Vagina (tissue), 2 donors: ENCODE data around the gene WNT9A. TPM values are rescaled to one million over a fixed set of nuclear protein-coding genes. Genes with fewer than 3 reads are reported as not detected.
A peak's percentile ranks its signal among the peaks of the same experiment; 100 is the strongest.

Source experiments
- DNase-seq, 2 donors: peaks; one replicate each; pipeline ENCODE4 v3.0.0-alpha.2; 2017; ENCODE audit errors: extremely low spot score in 2 of 2
- H3K27ac ChIP-seq: fragments of 200-600 bp; sonication (generic); one replicate; pipeline ENCODE4 v1.5.1; 2019
- H3K27me3 ChIP-seq: fragments of 200-600 bp; sonication (generic); one replicate; pipeline ENCODE4 v1.5.1; 2019
- H3K36me3 ChIP-seq, 2 donors: fragments of 200-600 bp; sonication (generic); one replicate each; pipeline ENCODE4 v1.5.1; 2017 to 2019
- H3K4me1 ChIP-seq: fragments of 200-600 bp; sonication (generic); one replicate; pipeline ENCODE4 v1.5.1; 2019
- H3K4me3 ChIP-seq, 2 donors: fragments of 200-600 bp; sonication (generic); 1 replicate in 1 of 2; 2 replicates in 1 of 2; pipeline ENCODE4 v1.5.1; 2016 to 2019
- H3K9me3 ChIP-seq: fragments of 200-600 bp; sonication (generic); one replicate; pipeline ENCODE4 v1.5.1; 2019
- POLR2A ChIP-seq, 2 donors: fragments of 450-650 bp; IDR thresholded peaks; one replicate each; pipeline ENCODE4 v1.6.1; 2017; ENCODE audit warnings: antibody characterized with exemption in 2 of 2, mild to moderate bottlenecking in 2 of 2, moderate library complexity in 2 of 2
- POLR2AphosphoS5 ChIP-seq, 2 donors: sonication (generic); formaldehyde crosslinking; IDR thresholded peaks; one replicate each; pipeline ENCODE4 v1.9.0; 2017; ENCODE audit warnings: antibody characterized with exemption in 2 of 2, mild to moderate bottlenecking in 2 of 2, low read depth in 1 of 2; ENCODE audit not compliant: insufficient read depth in 1 of 2
- intact Hi-C: fragments of 100-400 bp; cut with DNase I; formaldehyde crosslinking; loops from one replicate; pipeline ENCODE4 v1.15.1; 2023
- total RNA-seq: library from RNA; depleted of rRNA; stranded (reverse); fragments of >200 nt; gene quantifications from one replicate; pipeline ENCODE4 v1.2.3, GENCODE V29; 2016
- TF ChIP-seq, protein P1 (sequence below), 3 experiments: fragments of 450-650 bp in 2 of 3; fragments of 200-600 bp in 1 of 3; sonication (generic) in 1 of 3; IDR thresholded peaks; one replicate each; pipeline ENCODE4 v1.5.1; 2017 to 2019; ENCODE audit warnings: antibody characterized with exemption in 3 of 3, mild to moderate bottlenecking in 2 of 3, moderate library complexity in 2 of 3

The WNT9A gene
- total RNA-seq, 1 donor from 2014 or later: 2.9 TPM

DNA sequence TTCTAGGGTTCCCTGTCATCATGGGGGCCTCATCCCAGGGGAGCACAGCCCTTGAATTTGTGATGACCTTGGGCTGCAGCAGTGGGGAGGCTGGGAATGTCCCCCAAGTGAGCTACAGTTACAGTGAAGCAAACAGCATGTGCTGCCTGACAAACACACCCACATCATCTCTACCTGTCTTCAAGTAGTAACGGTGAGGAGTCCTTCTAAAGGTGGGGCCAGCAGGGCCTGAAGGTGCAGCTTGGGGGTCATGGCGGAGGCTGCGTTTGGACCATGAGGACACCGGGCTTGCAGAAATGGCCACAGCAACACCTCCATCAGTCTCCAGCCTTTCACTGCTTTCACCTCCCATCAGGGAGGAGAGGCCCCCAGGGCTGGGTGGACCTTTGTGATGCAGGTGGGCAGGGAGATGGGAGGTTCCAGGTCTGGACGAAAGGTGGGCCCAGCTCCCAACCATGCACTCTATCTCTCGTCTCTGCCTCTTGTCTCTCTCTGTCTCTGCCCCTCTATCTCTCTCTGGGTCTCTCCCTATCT lies 55.7 kb downstream of the WNT9A start:
- TF ChIP-seq, protein P1, sequence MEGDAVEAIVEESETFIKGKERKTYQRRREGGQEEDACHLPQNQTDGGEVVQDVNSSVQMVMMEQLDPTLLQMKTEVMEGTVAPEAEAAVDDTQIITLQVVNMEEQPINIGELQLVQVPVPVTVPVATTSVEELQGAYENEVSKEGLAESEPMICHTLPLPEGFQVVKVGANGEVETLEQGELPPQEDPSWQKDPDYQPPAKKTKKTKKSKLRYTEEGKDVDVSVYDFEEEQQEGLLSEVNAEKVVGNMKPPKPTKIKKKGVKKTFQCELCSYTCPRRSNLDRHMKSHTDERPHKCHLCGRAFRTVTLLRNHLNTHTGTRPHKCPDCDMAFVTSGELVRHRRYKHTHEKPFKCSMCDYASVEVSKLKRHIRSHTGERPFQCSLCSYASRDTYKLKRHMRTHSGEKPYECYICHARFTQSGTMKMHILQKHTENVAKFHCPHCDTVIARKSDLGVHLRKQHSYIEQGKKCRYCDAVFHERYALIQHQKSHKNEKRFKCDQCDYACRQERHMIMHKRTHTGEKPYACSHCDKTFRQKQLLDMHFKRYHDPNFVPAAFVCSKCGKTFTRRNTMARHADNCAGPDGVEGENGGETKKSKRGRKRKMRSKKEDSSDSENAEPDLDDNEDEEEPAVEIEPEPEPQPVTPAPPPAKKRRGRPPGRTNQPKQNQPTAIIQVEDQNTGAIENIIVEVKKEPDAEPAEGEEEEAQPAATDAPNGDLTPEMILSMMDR (IDR thresholded peaks at IDR 0.05): no peak
- no peak for TF ChIP-seq POLR2AphosphoS5 (IDR thresholded peaks at IDR 0.05; ENCODE audit: insufficient read depth in 1 of 2, low read depth in 1 of 2)
- no peak for TF ChIP-seq POLR2A (IDR thresholded peaks at IDR 0.05)
- H3K27me3 ChIP-seq: no peaks in the 10 kb centered on the region
- H3K36me3 ChIP-seq: no peaks in the 10 kb centered on the region
- intact Hi-C loops: no loop called here
- H3K9me3 ChIP-seq: no peaks in the 10 kb centered on the region
- DNase-seq: peak in 1 of 2 donors; percentile 72
- no peak overlapping the region for H3K4me3 ChIP-seq
- H3K27ac ChIP-seq: no peak overlapping the region
- peaks cover 6% of the 10 kb centered on the region for H3K4me1 ChIP-seq

- H3K9me3 ChIP-seq: no peaks in the 10 kb centered on the region
- intact Hi-C loops: no loop called here
- no peaks in the 10 kb centered on the region for H3K36me3 ChIP-seq
- H3K27me3 ChIP-seq: no peaks in the 10 kb centered on the region
- H3K4me1 ChIP-seq: peaks cover 13% of the 10 kb centered on the region
- DNase-seq: peak; percentile 86 to 93
- no peak overlapping the region for H3K4me3 ChIP-seq
- TF ChIP-seq, protein P1 (IDR thresholded peaks at IDR 0.05): no peak
- TF ChIP-seq POLR2A (IDR thresholded peaks at IDR 0.05): no peak
- TF ChIP-seq POLR2AphosphoS5 (IDR thresholded peaks at IDR 0.05; ENCODE audit: insufficient read depth in 1 of 2, low read depth in 1 of 2): no peak
- H3K27ac ChIP-seq: no peak overlapping the region
Measured at GRCh38 chr1:227891223-227891954, 56.3 kb downstream of the WNT9A start.

DNA sequence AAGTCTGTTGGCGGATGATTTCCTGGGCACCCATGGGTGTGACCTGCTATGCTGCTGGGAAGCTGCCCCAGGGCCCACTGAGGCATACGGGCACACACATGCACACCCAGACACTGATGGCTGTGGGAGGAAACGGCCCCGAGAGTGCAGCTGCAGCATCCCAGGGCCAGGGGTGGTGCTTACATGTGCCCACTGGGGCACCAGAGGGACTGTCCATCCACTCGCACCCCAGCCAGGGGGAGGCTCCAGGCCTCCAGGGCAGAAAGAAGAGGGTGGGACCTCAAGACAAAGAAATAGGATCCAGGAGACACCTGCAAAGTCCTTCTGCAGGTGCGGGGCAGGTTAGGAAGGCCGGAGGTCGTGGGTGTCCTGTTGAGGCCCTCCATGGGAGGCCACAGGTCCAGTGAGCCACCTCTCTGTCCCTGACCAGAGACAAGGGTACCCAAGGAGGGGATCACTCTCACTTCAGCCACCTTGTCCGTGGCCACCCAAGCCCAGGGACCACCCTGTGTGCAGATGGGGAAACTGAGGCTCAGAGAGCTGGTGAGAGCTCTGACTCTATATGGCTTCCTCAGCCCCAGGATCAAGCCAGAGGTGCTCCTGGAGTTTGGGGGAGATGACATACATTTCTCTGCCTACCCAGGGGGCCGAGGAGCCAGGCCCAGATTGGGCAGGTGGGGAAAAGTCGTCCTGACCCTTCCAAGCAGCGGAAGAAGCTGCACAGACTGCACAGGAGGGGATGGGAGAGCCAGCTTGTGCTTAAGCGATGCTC lies 57.1 kb downstream of the WNT9A start:
- H3K9me3 ChIP-seq: no peaks in the 10 kb centered on the region
- no peaks in the 10 kb centered on the region for H3K27me3 ChIP-seq
- DNase-seq: peak; percentile 79 to 95
- H3K36me3 ChIP-seq: no peaks in the 10 kb centered on the region
- H3K4me1 ChIP-seq: peaks cover 20% of the 10 kb centered on the region
- no peak overlapping the region for H3K4me3 ChIP-seq
- TF ChIP-seq, protein P1 (IDR thresholded peaks at IDR 0.05): no peak
- TF ChIP-seq POLR2A (IDR thresholded peaks at IDR 0.05) (no peak), POLR2AphosphoS5 (IDR thresholded peaks at IDR 0.05; ENCODE audit: insufficient read depth in 1 of 2, low read depth in 1 of 2) (no peak)
- no peak overlapping the region for H3K27ac ChIP-seq
- intact Hi-C loops: no loop called here

- H3K36me3 ChIP-seq: no peaks in the 10 kb centered on the region
- no peaks in the 10 kb centered on the region for H3K9me3 ChIP-seq
- H3K4me3 ChIP-seq: no peak overlapping the region
- H3K4me1 ChIP-seq: peaks cover 27% of the 10 kb centered on the region
- TF ChIP-seq, protein P1 (IDR thresholded peaks at IDR 0.05): no peak
- no peak for TF ChIP-seq POLR2AphosphoS5 (IDR thresholded peaks at IDR 0.05; ENCODE audit: insufficient read depth in 1 of 2, low read depth in 1 of 2)
- no peak for TF ChIP-seq POLR2A (IDR thresholded peaks at IDR 0.05)
- intact Hi-C loops: no loop called here
- peak; percentile 80 to 81 for DNase-seq
- no peaks in the 10 kb centered on the region for H3K27me3 ChIP-seq
- no peak overlapping the region for H3K27ac ChIP-seq
Measured at GRCh38 chr1:227889863-227890405, 57.8 kb downstream of the WNT9A start.
